Prostate gland (tissue), 2 donors: ENCODE results near the gene IL17RB. TPM values are rescaled to one million over a fixed set of nuclear protein-coding genes. Genes with fewer than 3 reads are reported as not detected.

Experiments
- DNase-seq: peaks from one replicate; pipeline ENCODE4 v3.0.0-alpha.2; 2019; ENCODE audit warnings: low spot score
- H3K27ac ChIP-seq, 2 donors: fragments of 200-600 bp; sonication (generic); 2 replicates each; pipeline ENCODE4 v1.5.1; 2017 to 2019
- H3K27me3 ChIP-seq: fragments of 200-600 bp; sonication (generic); replicated peaks from 2 replicates; pipeline ENCODE4 v1.5.1; 2019; ENCODE audit not compliant: insufficient read depth
- H3K36me3 ChIP-seq, 2 donors: fragments of 200-600 bp; sonication (generic); 1 replicate in 1 of 2; 2 replicates in 1 of 2; pipeline versions ENCODE4 v1.5.1 to v1.8.1; 2017 to 2019
- H3K4me1 ChIP-seq: fragments of 200-600 bp; sonication (generic); replicated peaks from 2 replicates; pipeline ENCODE4 v1.5.1; 2019
- H3K4me3 ChIP-seq, 2 donors: fragments of 200-600 bp; sonication (generic); 2 replicates each; pipeline ENCODE4 v1.5.1; 2017 to 2019
- H3K9me3 ChIP-seq: fragments of 200-600 bp; sonication (generic); 2 replicates; pipeline ENCODE4 v1.5.1; 2017
- POLR2A ChIP-seq: fragments of 450-650 bp; IDR thresholded peaks from one replicate; pipeline ENCODE4 v1.6.1; 2016; ENCODE audit warnings: antibody characterized with exemption, mild to moderate bottlenecking
- POLR2AphosphoS5 ChIP-seq: sonication (generic); formaldehyde crosslinking; IDR thresholded peaks from one replicate; pipeline ENCODE4 v1.6.1; 2017; ENCODE audit warnings: antibody characterized with exemption
- WGBS: methylation state at CpG from one replicate; pipeline ENCODE4 v1.1.5; 2018; 5-methylcytosine and 5-hydroxymethylcytosine counted together
- intact Hi-C: fragments of 100-400 bp; cut with DNase I; formaldehyde crosslinking; loops from one replicate; pipeline ENCODE4 v1.14.2; 2022
- total RNA-seq, 2 donors: library from RNA; depleted of rRNA; stranded (reverse); fragments of >200 nt; gene quantifications; one replicate each; pipeline ENCODE4 v1.1.0, GENCODE V29; 2016
- TF ChIP-seq, protein P1 (sequence below), 4 experiments: fragments of 200-600 bp in 2 of 4; fragments of 450-650 bp in 2 of 4; sonication (generic) in 2 of 4; IDR thresholded peaks; 1 replicate in 3 of 4; 2 replicates in 1 of 4; pipeline ENCODE4 v1.5.1; 2016 to 2019; ENCODE audit warnings: antibody characterized with exemption in 4 of 4, mild to moderate bottlenecking in 2 of 4, moderate library complexity in 2 of 4

The IL17RB gene
- total RNA-seq, 2 donors from 2014 or later: 6.0 to 14.3 TPM

DNA sequence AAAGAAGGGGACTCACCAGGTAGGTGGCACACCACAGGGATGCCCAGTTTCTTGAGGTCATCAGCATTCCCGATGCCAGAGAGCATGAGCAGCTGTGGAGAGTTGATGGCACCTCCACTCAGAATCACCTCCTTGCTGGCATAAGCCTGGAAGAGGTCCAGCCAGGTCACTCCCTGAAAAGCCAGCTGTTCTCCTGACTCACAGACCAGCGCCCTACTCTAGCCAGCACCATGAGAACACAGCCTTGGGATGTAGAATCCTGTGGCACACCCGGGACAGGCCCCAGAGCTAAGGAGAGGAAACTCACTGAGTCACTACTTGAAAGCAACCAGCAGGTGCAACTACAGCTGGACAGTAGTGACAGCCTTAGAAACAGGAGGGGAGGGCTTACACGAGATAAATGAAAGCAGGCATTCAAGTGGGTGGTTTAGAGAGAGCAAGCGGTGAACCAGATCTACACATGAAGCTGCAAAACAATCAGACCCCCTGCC lies 24.7 kb upstream of the IL17RB start:
- Histone ChIP-seq H3K27me3 (no peaks in the 10 kb centered on the region), H3K27ac (no peak overlapping the region), H3K9me3 (no peaks in the 10 kb centered on the region), H3K4me1 (no peaks in the 10 kb centered on the region), H3K4me3 (no peak overlapping the region), H3K36me3 (peaks cover 0 to 10% of the 10 kb centered on the region in 2 donors)
- WGBS: 65% methylated on average over 5 of the region's 5 CpGs
- TF ChIP-seq POLR2A (no peak), POLR2AphosphoS5 (no peak)
- TF ChIP-seq, protein P1, sequence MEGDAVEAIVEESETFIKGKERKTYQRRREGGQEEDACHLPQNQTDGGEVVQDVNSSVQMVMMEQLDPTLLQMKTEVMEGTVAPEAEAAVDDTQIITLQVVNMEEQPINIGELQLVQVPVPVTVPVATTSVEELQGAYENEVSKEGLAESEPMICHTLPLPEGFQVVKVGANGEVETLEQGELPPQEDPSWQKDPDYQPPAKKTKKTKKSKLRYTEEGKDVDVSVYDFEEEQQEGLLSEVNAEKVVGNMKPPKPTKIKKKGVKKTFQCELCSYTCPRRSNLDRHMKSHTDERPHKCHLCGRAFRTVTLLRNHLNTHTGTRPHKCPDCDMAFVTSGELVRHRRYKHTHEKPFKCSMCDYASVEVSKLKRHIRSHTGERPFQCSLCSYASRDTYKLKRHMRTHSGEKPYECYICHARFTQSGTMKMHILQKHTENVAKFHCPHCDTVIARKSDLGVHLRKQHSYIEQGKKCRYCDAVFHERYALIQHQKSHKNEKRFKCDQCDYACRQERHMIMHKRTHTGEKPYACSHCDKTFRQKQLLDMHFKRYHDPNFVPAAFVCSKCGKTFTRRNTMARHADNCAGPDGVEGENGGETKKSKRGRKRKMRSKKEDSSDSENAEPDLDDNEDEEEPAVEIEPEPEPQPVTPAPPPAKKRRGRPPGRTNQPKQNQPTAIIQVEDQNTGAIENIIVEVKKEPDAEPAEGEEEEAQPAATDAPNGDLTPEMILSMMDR (IDR thresholded peaks at IDR 0.05): no peak
- no peak for DNase-seq
- intact Hi-C loops: no loop called here

DNA sequence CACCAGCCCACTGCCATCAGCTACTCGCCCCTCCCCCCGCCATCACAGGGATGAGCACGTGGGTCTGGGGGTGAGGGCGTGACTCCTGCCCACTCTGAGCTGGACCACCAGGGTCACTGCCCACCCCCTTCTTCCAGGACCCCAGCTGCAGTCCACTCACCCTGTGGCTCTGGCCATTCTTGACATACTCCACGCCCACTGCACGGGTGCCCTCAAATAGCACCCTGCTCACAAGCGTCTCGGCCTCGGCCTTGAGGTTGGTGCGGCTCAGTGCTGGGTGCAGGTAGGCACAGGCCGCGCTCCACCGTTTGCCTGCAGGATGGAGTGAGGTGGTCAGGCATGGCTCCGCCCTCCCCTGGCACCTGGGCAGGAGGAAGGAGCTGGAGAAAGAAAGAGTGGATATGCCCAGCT lies 24.0 kb upstream of the IL17RB start:
- no peak for DNase-seq
- Histone ChIP-seq H3K36me3 (peaks cover 0 to 8% of the 10 kb centered on the region in 2 donors), H3K27me3 (no peaks in the 10 kb centered on the region), H3K27ac (no peak overlapping the region), H3K4me1 (no peaks in the 10 kb centered on the region), H3K4me3 (no peak overlapping the region), H3K9me3 (no peaks in the 10 kb centered on the region)
- 85% methylated on average over 14 of the region's 14 CpGs for WGBS
- TF ChIP-seq POLR2AphosphoS5: no peak
- TF ChIP-seq POLR2A: no peak
- TF ChIP-seq, protein P1 (IDR thresholded peaks at IDR 0.05): no peak
- intact Hi-C loops: no loop called here

DNA sequence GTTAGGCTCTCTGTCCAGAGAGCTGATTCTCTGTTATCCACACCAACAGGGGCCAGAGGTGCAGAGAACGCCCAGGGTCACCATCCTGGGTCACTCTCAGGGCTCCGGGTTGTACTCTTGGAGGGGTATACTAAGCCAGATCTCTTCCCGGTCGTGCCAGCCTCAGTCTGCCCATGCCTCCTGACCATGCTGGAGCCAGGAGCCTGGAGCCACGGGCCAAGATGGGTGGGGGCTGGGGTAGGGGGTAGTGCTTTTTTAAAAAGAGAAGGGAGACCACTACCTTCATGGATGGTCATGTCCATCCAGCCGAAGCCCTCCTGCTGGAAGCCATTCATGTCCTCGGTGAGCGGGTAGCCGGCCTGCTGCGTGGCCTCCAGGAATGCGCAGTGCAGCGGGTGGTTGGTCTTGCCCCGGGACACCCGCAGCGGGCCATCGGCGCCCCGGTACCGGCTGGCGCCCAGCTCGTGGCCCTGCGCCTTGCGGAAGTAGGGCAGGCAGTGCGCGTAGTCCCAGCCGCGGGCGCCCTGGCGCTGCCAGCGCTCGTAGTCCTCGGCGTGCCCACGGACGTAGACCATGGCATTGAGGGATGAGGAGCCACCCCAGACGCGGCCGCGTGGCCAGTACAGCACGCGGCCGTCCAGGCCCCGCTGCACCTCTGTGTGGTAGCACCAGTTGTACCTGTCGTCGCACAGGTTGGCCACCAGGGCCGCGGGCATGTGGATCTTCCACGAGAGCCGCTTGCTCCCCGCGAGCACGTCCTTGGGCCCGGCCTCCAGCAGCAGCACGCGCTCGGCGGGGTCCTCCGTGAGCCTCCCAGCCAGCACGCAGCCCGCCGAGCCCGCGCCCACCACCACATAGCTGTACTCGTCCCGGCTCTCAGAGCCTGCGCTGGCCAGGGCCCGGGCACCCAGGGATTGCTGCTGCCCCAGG lies 23.1 kb upstream of the IL17RB start:
- intact Hi-C loops: no loop called here
- Histone ChIP-seq H3K9me3 (no peaks in the 10 kb centered on the region), H3K27me3 (no peaks in the 10 kb centered on the region), H3K36me3 (peaks cover 0 to 7% of the 10 kb centered on the region in 2 donors), H3K27ac (no peak overlapping the region), H3K4me3 (no peak overlapping the region), H3K4me1 (no peaks in the 10 kb centered on the region)
- TF ChIP-seq POLR2A (no peak), POLR2AphosphoS5 (no peak)
- TF ChIP-seq, protein P1 (IDR thresholded peaks at IDR 0.05): no peak
- DNase-seq: no peak
- 97% methylated on average over 66 of the region's 67 CpGs for WGBS

DNA sequence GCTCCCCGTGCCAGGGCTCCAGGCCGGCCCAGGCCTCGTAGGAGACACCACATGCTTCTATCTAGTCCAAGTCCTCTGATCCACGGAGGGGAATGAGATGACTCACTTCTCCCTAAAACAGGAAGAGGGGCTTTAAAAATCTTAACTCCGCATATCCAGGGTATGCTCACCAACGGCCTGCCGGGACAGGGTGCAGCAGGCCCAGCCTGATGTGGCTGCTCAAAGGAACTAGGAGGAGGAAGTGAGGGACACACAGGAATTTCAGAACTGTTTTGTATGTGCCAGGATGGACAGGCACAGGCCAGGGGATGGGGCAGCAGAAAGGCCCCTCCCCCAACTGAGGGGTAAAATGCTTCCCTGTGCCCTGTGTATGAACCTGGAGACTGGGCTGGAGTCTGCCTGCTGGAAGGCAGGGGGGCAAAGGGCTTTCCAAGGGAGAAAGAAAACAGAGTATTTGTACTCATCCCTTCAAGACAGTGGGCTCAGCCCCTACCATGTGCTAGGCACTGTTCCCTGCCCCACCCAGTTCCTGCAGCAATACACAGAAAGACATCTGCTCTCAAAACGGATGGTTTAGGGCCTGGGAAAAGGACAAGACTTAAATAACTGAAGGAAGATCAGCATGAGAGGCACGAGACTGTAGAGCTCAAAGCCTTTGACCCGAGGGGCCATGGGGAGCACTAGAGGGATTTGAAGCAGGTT lies 22.3 kb upstream of the IL17RB start:
- Histone ChIP-seq H3K36me3 (peaks cover 0 to 4% of the 10 kb centered on the region in 2 donors), H3K9me3 (no peaks in the 10 kb centered on the region), H3K4me3 (no peak overlapping the region), H3K27me3 (no peaks in the 10 kb centered on the region), H3K27ac (no peak overlapping the region), H3K4me1 (no peaks in the 10 kb centered on the region)
- intact Hi-C loops: no loop called here
- TF ChIP-seq POLR2A (no peak), POLR2AphosphoS5 (no peak)
- TF ChIP-seq, protein P1 (IDR thresholded peaks at IDR 0.05): no peak
- 70% methylated on average over 10 of the region's 10 CpGs for WGBS
- DNase-seq: no peak
